Kidney glomerular epithelial cell (primary cell): Measurements from ENCODE around the gene ADPRH.
A peak's percentile ranks its signal among the peaks of the same experiment; 100 is the strongest.

Source experiments
- DNase-seq: peaks from one replicate; lab custom pipeline; 2025; lab: John Stamatoyannopoulos, UW

ADPRH gene

GRCh38 chr3:119597548-119598288 lies 18.4 kb downstream of the ADPRH start, which contains the start of gene PLA1A:
Gene PLA1A, plus strand, starts transcription at chr3:119597885. Its CDS starts 29 bp downstream, at chr3:119597914.
- DNase-seq, result peak; percentile 84

GRCh38 chr3:119598410-119599098 lies 19.3 kb downstream of the ADPRH start:
- no peak for DNase-seq

- DNase-seq, result no peak
Measured at GRCh38 chr3:119599558-119600174, 20.4 kb downstream of the ADPRH start.

GRCh38 chr3:119600732-119601131 lies 21.4 kb downstream of the ADPRH start:
- DNase-seq, result no peak

- no peak for DNase-seq
Measured at GRCh38 chr3:119601154-119601553, 21.9 kb downstream of the ADPRH start.

- DNase-seq, result no peak
Measured at GRCh38 chr3:119602676-119603075, 23.4 kb downstream of the ADPRH start.

GRCh38 chr3:119604878-119605277 lies 25.6 kb downstream of the ADPRH start:
- peak; percentile 54 for DNase-seq

GRCh38 chr3:119608405-119609000 lies 29.2 kb downstream of the ADPRH start:
- no peak for DNase-seq

- no peak for DNase-seq
Measured at GRCh38 chr3:119609301-119609700, 30.0 kb downstream of the ADPRH start.

GRCh38 chr3:119611664-119612063 lies 32.4 kb downstream of the ADPRH start:
- no peak for DNase-seq

- no peak for DNase-seq
Measured at GRCh38 chr3:119613201-119613600, 33.9 kb downstream of the ADPRH start.

- DNase-seq, result no peak
Measured at GRCh38 chr3:119613872-119614271, 34.6 kb downstream of the ADPRH start.

- no peak for DNase-seq
Measured at GRCh38 chr3:119616056-119616455, 36.8 kb downstream of the ADPRH start.

GRCh38 chr3:119619094-119619493 lies 39.8 kb downstream of the ADPRH start:
- no peak for DNase-seq

GRCh38 chr3:119620899-119621298 lies 41.6 kb downstream of the ADPRH start:
- DNase-seq, result no peak

- DNase-seq, result no peak
Measured at GRCh38 chr3:119624002-119624720, 44.9 kb downstream of the ADPRH start.

GRCh38 chr3:119625451-119626153 lies 46.3 kb downstream of the ADPRH start:
- DNase-seq, result no peak

- no peak for DNase-seq
Measured at GRCh38 chr3:119626196-119626595, 46.9 kb downstream of the ADPRH start.

GRCh38 chr3:119627461-119627860 lies 48.2 kb downstream of the ADPRH start:
- no peak for DNase-seq

- DNase-seq, result no peak
Measured at GRCh38 chr3:119628390-119628789, 49.1 kb downstream of the ADPRH start.

- DNase-seq, result no peak
Measured at GRCh38 chr3:119628816-119629445, 49.6 kb downstream of the ADPRH start.
